Astrocyte (in vitro differentiated cells and primary cell): ENCODE results near the gene FBXW5. TPM values are rescaled to one million over a fixed set of nuclear protein-coding genes. Genes with fewer than 3 reads are reported as not detected.

Source experiments
- DNase-seq: peaks from one replicate; pipeline ENCODE4 v3.0.0-alpha.2; 2010; ENCODE audit warnings: low read depth
- FAIRE-seq: peaks from 2 replicates; lab custom pipeline; 2011; peaks lifted over from hg19 to GRCh38; lab: Jason Lieb, UNC
- H2AFZ ChIP-seq: 2 replicates; pipeline ENCODE4 v1.6.0; 2012; ENCODE audit warnings: low read depth, low read length, inconsistent platforms
- H3K27ac ChIP-seq: 2 replicates; pipeline ENCODE4 v1.5.1; 2011; ENCODE audit warnings: low read depth, low read length, inconsistent platforms
- H3K27me3 ChIP-seq: 2 replicates; pipeline ENCODE4 v1.6.0; 2011; ENCODE audit warnings: low read length, inconsistent platforms; ENCODE audit not compliant: insufficient read depth
- H3K36me3 ChIP-seq: 2 replicates; pipeline ENCODE4 v1.5.1; 2011; ENCODE audit warnings: low read length, inconsistent platforms; ENCODE audit not compliant: insufficient read depth
- H3K4me1 ChIP-seq: 2 replicates; pipeline ENCODE4 v1.5.1; 2011; ENCODE audit warnings: low read length, inconsistent platforms; ENCODE audit not compliant: insufficient read depth
- H3K4me2 ChIP-seq: 2 replicates; pipeline ENCODE4 v1.6.0; 2012; ENCODE audit warnings: low read length, inconsistent platforms
- H3K4me3 ChIP-seq: 2 replicates; pipeline ENCODE4 v1.5.1; 2011; ENCODE audit warnings: low read depth, mild to moderate bottlenecking, low read length, inconsistent platforms; ENCODE audit not compliant: insufficient read depth
- H3K79me2 ChIP-seq: 2 replicates; pipeline ENCODE4 v1.6.0; 2012; ENCODE audit warnings: mild to moderate bottlenecking, low read length, inconsistent platforms; ENCODE audit not compliant: insufficient read depth
- H3K9ac ChIP-seq: 2 replicates; pipeline ENCODE4 v1.6.0; 2012; ENCODE audit warnings: mild to moderate bottlenecking, low read length, inconsistent platforms
- H3K9me3 ChIP-seq: 2 replicates; pipeline ENCODE4 v1.5.1; 2012; ENCODE audit warnings: low read depth, mild to moderate bottlenecking, low read length, inconsistent platforms; ENCODE audit not compliant: insufficient read depth
- H4K20me1 ChIP-seq: 2 replicates; pipeline ENCODE4 v1.6.0; 2012; ENCODE audit warnings: low read length, inconsistent platforms; ENCODE audit not compliant: insufficient read depth
- H3K27ac Mint-ChIP-seq: one replicate; pipeline ENCODE4 v1.8.0; 2021; ENCODE audit warnings: mild to moderate bottlenecking, mixed read lengths; ENCODE audit not compliant: unreplicated experiment
- H3K27me3 Mint-ChIP-seq: one replicate; pipeline ENCODE4 v1.8.0; 2021; ENCODE audit warnings: low read depth, mixed read lengths; ENCODE audit not compliant: unreplicated experiment
- H3K36me3 Mint-ChIP-seq: one replicate; pipeline ENCODE4 v1.8.0; 2021; ENCODE audit warnings: low read depth, mixed read lengths; ENCODE audit not compliant: unreplicated experiment
- H3K4me1 Mint-ChIP-seq: one replicate; pipeline ENCODE4 v1.8.0; 2021; ENCODE audit warnings: low read depth, mixed read lengths; ENCODE audit not compliant: unreplicated experiment
- H3K4me3 Mint-ChIP-seq: one replicate; pipeline ENCODE4 v1.8.0; 2021; ENCODE audit warnings: mild to moderate bottlenecking, moderate library complexity, mixed read lengths; ENCODE audit not compliant: unreplicated experiment
- H3K9me3 Mint-ChIP-seq: one replicate; pipeline ENCODE4 v1.8.0; 2021; ENCODE audit warnings: mild to moderate bottlenecking, mixed read lengths; ENCODE audit not compliant: unreplicated experiment
- CTCF ChIP-seq: IDR thresholded peaks from 2 replicates; pipeline ENCODE4 v1.5.1; 2011; ENCODE audit warnings: low read depth, mild to moderate bottlenecking, inconsistent platforms, low read length, moderate library complexity; ENCODE audit not compliant: insufficient read depth
- EZH2 ChIP-seq: IDR thresholded peaks from 2 replicates; pipeline ENCODE4 v1.6.1; 2012; ENCODE audit warnings: mild to moderate bottlenecking, low read length, inconsistent platforms; ENCODE audit not compliant: insufficient read depth
- total RNA-seq: library from RNA; stranded (reverse); gene quantifications from 2 replicates; pipeline ENCODE4 v1.2.1, GENCODE V29; 2021

The FBXW5 gene
- total RNA-seq, 1 donor from 2014 or later, result 70.4 TPM

- Histone ChIP-seq H3K4me2 (peak overlapping the region; percentile 84), H4K20me1 (no peaks in the 10 kb centered on the region), H3K27me3 (no peaks in the 10 kb centered on the region), H3K36me3 (no peaks in the 10 kb centered on the region), H3K27ac (no peak overlapping the region), H3K4me1 (peaks cover 5% of the 10 kb centered on the region), H3K9me3 (no peaks in the 10 kb centered on the region), H3K79me2 (no peaks in the 10 kb centered on the region), H3K4me3 (peak overlapping the region; percentile 49), H2AFZ (peak overlapping the region; percentile 84), H3K9ac (no peak overlapping the region)
- FAIRE-seq, result no peak
- no peak for DNase-seq
- Mint-ChIP-seq H3K27ac (no peak overlapping the region), H3K4me1 (no peaks in the 10 kb centered on the region), H3K36me3 (peaks cover 3% of the 10 kb centered on the region), H3K4me3 (no peak overlapping the region), H3K9me3 (no peaks in the 10 kb centered on the region), H3K27me3 (peaks cover 17% of the 10 kb centered on the region)
- TF ChIP-seq EZH2, result no peak
- no peak for TF ChIP-seq CTCF
Observed at GRCh38 chr9:136978073-136978864, 33.7 kb upstream of the FBXW5 start.

- Histone ChIP-seq H3K4me2 (peak overlapping the region; percentile 84), H3K9ac (no peak overlapping the region), H4K20me1 (no peaks in the 10 kb centered on the region), H3K27ac (no peak overlapping the region), H3K9me3 (no peaks in the 10 kb centered on the region), H3K79me2 (no peaks in the 10 kb centered on the region), H2AFZ (peak overlapping the region; percentile 84), H3K27me3 (no peaks in the 10 kb centered on the region), H3K4me1 (peaks cover 5% of the 10 kb centered on the region), H3K4me3 (peak overlapping the region; percentile 49), H3K36me3 (no peaks in the 10 kb centered on the region)
- Mint-ChIP-seq H3K27me3 (peaks cover 12% of the 10 kb centered on the region), H3K36me3 (peaks cover 3% of the 10 kb centered on the region), H3K4me3 (no peak overlapping the region), H3K4me1 (no peaks in the 10 kb centered on the region), H3K27ac (no peak overlapping the region), H3K9me3 (no peaks in the 10 kb centered on the region)
- no peak for TF ChIP-seq EZH2
- TF ChIP-seq CTCF, result no peak
- FAIRE-seq (no peak), DNase-seq (no peak)
Observed at GRCh38 chr9:136977649-136978072, 33.1 kb upstream of the FBXW5 start.

- FAIRE-seq (no peak), DNase-seq (no peak)
- peaks cover 3% of the 10 kb centered on the region for H3K36me3 Mint-ChIP-seq
- Histone ChIP-seq H4K20me1 (no peaks in the 10 kb centered on the region), H3K79me2 (no peaks in the 10 kb centered on the region), H3K4me2 (peak within 1 kb of the TSS; percentile 84), H3K36me3 (no peaks in the 10 kb centered on the region), H3K4me3 (peak within 1 kb of the TSS; percentile 49), H3K27me3 (no peaks in the 10 kb centered on the region), H3K9ac (no peak within 1 kb of the TSS), H3K4me1 (peaks cover 5% of the 10 kb centered on the region), H3K27ac (no peak within 1 kb of the TSS), H3K9me3 (no peaks in the 10 kb centered on the region), H2AFZ (peak within 1 kb of the TSS; percentile 84)
- H3K4me1 Mint-ChIP-seq, result no peaks in the 10 kb centered on the region
- TF ChIP-seq EZH2, result no peak
- no peak for TF ChIP-seq CTCF
- H3K27me3 Mint-ChIP-seq, result peaks cover 12% of the 10 kb centered on the region
- H3K27ac Mint-ChIP-seq, result no peak within 1 kb of the TSS
- no peak within 1 kb of the TSS for H3K4me3 Mint-ChIP-seq
- no peaks in the 10 kb centered on the region for H3K9me3 Mint-ChIP-seq
Observed at GRCh38 chr9:136977223-136977622, 32.7 kb upstream of the FBXW5 start, which contains the start of gene PTGDS. Gene PTGDS, plus strand, starts transcription at chr9:136977504. Its CDS starts 75 bp downstream, at chr9:136977579.
